Measurements from ENCODE around the gene MCMBP.
"Not testable (repeated sequence)": the region's sequence is repeated elsewhere in the genome, so short reads cannot be mapped to it uniquely, and the experiment has no call there.

The MCMBP gene

GRCh38 chr10:119878524-119878923, 5.9 kb upstream of the MCMBP start:
- TF ChIP-seq CTCF (IDR thresholded peaks at IDR 0.05) = no peak
- Histone ChIP-seq H2AFZ (peak overlapping the region; percentile 52), H3K27ac (no peak overlapping the region), H3K9ac (no peak overlapping the region), H3K27me3 (ENCODE audit: control insufficient read depth, insufficient read depth, low read length) (no peaks in the 10 kb centered on the region), H3K36me3 (ENCODE audit: control insufficient read depth, insufficient read depth, low read length) (no peaks in the 10 kb centered on the region), H3K9me3 (ENCODE audit: control insufficient read depth, low read length) (no peaks in the 10 kb centered on the region), H3K79me2 (no peaks in the 10 kb centered on the region), H3K4me3 (ENCODE audit: low read depth, low read length) (no peak overlapping the region), H3K4me2 (ENCODE audit: low read length) (no peak overlapping the region), H3K4me1 (peaks cover 15% of the 10 kb centered on the region)

- H3K9me3 ChIP-seq (ENCODE audit: control insufficient read depth, low read length) = no peaks in the 10 kb centered on the region
- no peak for TF ChIP-seq CTCF (IDR thresholded peaks at IDR 0.05)
- peaks cover 27% of the 10 kb centered on the region for H3K79me2 ChIP-seq
- H3K9ac ChIP-seq = peak overlapping the region; percentile 83
- H3K27me3 ChIP-seq (ENCODE audit: control insufficient read depth, insufficient read depth, low read length) = no peaks in the 10 kb centered on the region
- H3K27ac ChIP-seq = peak overlapping the region; percentile 93
- H3K36me3 ChIP-seq (ENCODE audit: control insufficient read depth, insufficient read depth, low read length) = no peaks in the 10 kb centered on the region
- H3K4me2 ChIP-seq (ENCODE audit: low read length) = peak overlapping the region; percentile 88
- H3K4me1 ChIP-seq = peaks cover 4% of the 10 kb centered on the region
- H3K4me3 ChIP-seq (ENCODE audit: low read depth, low read length) = peak overlapping the region; percentile 73
- H2AFZ ChIP-seq = peak overlapping the region; percentile 99
Measured at GRCh38 chr10:119872860-119873681, 428 bp upstream of the MCMBP start.

GRCh38 chr10:119871881-119872609, 598 bp downstream of the MCMBP start:
- Histone ChIP-seq H3K27ac (peak overlapping the region; percentile 70), H3K4me3 (ENCODE audit: low read depth, low read length) (peak overlapping the region; percentile 65), H3K27me3 (ENCODE audit: control insufficient read depth, insufficient read depth, low read length) (no peaks in the 10 kb centered on the region), H3K79me2 (peaks cover 31% of the 10 kb centered on the region), H3K9me3 (ENCODE audit: control insufficient read depth, low read length) (no peaks in the 10 kb centered on the region), H3K4me2 (ENCODE audit: low read length) (peak overlapping the region; percentile 87), H2AFZ (peak overlapping the region; percentile 80), H3K4me1 (peaks cover 4% of the 10 kb centered on the region), H3K36me3 (ENCODE audit: control insufficient read depth, insufficient read depth, low read length) (no peaks in the 10 kb centered on the region), H3K9ac (peak overlapping the region; percentile 5)
- no peak for TF ChIP-seq CTCF (IDR thresholded peaks at IDR 0.05)

GRCh38 chr10:119869398-119869797, 3.2 kb downstream of the MCMBP start:
- H3K27ac ChIP-seq; H3K9ac ChIP-seq; H3K4me1 ChIP-seq; H3K36me3 ChIP-seq (ENCODE audit: control insufficient read depth, insufficient read depth, low read length); H3K9me3 ChIP-seq (ENCODE audit: control insufficient read depth, low read length); H3K4me3 ChIP-seq (ENCODE audit: low read depth, low read length); H3K4me2 ChIP-seq (ENCODE audit: low read length); H3K27me3 ChIP-seq (ENCODE audit: control insufficient read depth, insufficient read depth, low read length); H2AFZ ChIP-seq: not testable (repeated sequence)
- H3K79me2 ChIP-seq = peaks cover 55% of the 10 kb centered on the region

- H3K4me3 ChIP-seq (ENCODE audit: low read depth, low read length) = no peak overlapping the region
- H3K4me2 ChIP-seq (ENCODE audit: low read length) = no peak overlapping the region
- no peaks in the 10 kb centered on the region for H3K27me3 ChIP-seq (ENCODE audit: control insufficient read depth, insufficient read depth, low read length)
- peaks cover 66% of the 10 kb centered on the region for H3K79me2 ChIP-seq
- H2AFZ ChIP-seq = no peak overlapping the region
- no peak overlapping the region for H3K27ac ChIP-seq
- no peaks in the 10 kb centered on the region for H3K4me1 ChIP-seq
- no peaks in the 10 kb centered on the region for H3K9me3 ChIP-seq (ENCODE audit: control insufficient read depth, low read length)
- no peak overlapping the region for H3K9ac ChIP-seq
- H3K36me3 ChIP-seq (ENCODE audit: control insufficient read depth, insufficient read depth, low read length) = no peaks in the 10 kb centered on the region
- no peak for TF ChIP-seq CTCF (IDR thresholded peaks at IDR 0.05)
Measured at GRCh38 chr10:119867317-119867716, 5.3 kb downstream of the MCMBP start.

All from parathyroid adenoma (tissue), 2 donors.